GM12873 (cell line): ENCODE results near the gene NCOA7.

Experiments
- TF ChIP-seq, protein P1 (sequence below): IDR thresholded peaks from 2 replicates; pipeline ENCODE4 v1.5.1; 2012; ENCODE audit warnings: low read depth, mild to moderate bottlenecking, moderate library complexity, low read length, control low read depth; ENCODE audit not compliant: insufficient read depth; ENCODE audit errors: missing control alignments

The NCOA7 gene

DNA sequence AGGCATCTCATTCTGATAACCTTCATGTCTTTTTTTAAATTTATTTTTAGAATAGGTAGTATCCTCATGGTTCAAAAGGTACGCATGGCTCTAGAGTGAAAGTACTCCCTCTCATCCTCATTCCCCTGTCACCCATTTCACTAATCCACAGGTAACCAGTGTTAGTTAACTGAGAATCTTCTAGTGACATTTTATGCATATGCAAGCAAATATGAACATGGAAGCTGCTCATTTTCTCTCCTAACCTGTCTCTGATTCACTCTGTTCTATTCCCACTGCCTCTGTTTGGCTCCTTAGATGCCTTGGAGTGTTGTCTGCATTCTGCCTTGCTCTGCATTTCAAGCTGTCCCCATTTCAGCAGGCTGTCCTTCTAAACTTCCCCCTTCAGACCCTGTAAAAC is 4.5 kb downstream of the NCOA7 start:
- TF ChIP-seq, protein P1, sequence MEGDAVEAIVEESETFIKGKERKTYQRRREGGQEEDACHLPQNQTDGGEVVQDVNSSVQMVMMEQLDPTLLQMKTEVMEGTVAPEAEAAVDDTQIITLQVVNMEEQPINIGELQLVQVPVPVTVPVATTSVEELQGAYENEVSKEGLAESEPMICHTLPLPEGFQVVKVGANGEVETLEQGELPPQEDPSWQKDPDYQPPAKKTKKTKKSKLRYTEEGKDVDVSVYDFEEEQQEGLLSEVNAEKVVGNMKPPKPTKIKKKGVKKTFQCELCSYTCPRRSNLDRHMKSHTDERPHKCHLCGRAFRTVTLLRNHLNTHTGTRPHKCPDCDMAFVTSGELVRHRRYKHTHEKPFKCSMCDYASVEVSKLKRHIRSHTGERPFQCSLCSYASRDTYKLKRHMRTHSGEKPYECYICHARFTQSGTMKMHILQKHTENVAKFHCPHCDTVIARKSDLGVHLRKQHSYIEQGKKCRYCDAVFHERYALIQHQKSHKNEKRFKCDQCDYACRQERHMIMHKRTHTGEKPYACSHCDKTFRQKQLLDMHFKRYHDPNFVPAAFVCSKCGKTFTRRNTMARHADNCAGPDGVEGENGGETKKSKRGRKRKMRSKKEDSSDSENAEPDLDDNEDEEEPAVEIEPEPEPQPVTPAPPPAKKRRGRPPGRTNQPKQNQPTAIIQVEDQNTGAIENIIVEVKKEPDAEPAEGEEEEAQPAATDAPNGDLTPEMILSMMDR: no peak

DNA sequence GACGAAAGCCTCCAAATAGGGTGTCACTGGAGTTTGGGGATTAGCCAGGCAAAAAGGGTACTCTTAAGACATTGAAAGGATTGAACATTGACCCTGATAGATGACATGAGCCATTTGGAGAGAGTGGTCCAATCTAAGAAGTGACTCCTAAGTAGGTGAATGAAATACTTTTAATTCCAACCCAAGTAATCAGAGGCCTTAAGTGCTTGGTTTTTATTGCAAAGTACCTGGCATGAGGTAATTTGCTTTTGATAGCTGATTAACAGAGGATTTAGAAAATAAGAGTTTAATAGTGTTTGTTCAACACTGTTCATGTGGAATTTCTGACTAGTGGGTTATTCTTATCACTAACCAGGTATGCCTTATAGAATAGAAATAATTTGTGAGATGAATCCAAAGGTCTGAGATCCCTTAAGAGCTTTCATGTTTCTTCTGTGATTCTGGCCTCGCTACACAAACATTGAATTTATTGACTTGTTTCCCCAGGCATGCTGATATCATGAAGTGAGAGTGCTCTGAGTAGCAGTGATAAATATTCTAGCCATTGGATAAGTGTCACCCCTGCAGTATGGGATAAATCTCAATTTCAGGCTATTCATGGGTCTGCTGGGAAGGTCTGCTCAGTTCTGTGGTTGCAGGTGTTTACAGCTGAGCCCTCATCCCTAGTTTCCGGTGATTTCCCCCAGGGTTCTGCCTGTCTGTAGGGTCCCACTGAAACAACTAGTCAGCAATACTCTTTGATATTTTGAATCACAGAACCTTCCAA is 6.5 kb downstream of the NCOA7 start:
- TF ChIP-seq, protein P1: no peak

DNA sequence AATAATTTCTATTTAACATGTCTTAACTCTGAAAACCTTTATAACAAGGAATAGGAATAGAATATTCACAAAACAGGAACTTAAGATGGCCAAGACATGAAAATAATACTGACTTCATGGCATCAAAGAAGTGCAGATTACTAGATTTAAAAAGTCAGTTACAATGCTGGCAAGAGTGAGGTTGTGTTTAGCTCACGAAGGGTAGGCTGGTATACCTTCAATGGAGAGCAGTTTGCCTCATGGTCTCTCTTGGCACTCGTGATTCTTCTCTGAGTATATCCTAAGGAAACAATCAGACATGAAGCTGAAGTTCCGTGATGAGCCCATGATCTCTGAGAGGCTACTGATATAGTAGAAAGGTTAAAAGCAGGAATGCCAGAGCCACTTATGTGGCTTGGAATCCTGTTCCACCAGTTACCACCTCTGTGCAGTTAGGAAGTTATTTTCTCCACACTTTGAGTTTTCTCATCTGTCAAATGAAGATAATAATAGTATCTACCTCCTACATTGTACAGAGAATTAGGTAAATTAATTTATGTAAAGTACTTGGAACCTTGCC is 7.2 kb downstream of the NCOA7 start:
- TF ChIP-seq, protein P1: no peak

DNA sequence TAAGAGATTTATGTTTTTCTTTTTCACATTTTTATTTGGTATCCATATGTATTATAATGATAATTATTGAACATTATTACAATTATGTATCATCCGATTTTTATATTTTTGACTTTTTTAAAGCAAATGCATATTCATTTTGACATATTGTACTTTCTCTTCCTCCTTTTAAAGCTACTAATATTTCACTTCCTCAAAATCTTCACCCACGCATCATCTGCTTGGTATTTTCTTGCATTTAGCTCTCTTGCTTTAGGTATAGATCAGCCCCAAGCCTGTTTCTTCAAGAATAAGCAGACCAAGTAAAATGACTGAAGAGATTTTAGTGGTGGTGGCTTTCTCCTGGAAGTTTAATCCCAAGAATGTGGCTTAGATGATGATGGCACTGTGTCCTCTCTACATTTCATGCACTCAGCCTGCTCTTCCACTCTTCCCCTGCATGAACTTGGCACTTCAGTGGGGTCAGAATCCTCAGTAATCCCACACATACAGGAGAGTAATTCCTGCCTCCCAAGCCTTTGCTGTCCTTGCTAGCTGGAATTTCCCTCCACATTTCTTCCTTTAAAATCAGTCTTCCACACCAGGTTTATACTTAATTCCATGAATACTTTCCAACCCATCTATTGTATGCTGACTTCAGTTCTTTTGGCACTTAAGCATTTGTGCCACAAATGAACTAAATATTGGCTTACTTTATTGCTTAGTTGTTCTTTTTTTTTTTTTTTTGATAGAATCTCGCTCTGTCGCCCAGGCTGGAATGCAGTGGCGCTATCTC is 8.2 kb downstream of the NCOA7 start:
- TF ChIP-seq, protein P1: no peak

DNA sequence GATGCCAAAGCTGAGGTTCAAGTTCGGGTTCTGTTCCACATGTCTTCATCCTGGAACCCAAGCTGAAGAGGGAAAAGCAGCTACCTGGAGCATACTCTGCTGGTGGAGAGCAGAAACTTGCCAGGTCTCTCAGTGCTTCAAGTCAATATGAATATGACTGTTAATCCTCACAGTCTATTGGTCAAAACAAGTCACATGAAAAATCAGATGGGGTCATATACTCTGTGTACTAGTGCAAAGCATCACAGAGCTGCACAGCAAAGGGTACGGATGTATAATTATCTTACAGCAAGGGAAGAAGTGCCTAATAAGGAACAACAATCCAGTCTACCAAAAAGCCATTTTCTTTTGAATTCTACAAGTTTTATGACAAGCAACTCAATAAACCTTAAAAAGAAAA is 11.6 kb downstream of the NCOA7 start:
- TF ChIP-seq, protein P1: no peak

DNA sequence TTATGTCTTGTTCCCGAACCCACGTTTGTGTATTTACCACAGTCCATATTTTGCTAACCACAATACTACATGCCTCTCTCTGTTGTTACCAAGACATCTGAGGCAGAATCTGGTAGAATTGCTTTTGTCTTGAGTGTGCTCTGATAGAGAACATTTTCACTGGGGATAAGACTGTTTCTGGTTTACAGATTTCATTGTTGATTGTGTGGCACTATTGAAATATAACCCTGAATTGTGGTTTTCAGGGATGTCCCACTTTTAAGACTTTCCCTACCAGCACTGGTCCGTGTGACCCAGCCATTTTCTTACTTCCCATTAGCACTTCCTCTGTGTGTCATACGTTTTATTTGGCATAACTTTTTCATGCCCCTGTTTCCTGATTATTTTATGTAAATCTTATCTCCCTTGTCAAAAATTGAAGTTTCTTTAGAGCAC is 12.2 kb downstream of the NCOA7 start:
- TF ChIP-seq, protein P1: no peak

DNA sequence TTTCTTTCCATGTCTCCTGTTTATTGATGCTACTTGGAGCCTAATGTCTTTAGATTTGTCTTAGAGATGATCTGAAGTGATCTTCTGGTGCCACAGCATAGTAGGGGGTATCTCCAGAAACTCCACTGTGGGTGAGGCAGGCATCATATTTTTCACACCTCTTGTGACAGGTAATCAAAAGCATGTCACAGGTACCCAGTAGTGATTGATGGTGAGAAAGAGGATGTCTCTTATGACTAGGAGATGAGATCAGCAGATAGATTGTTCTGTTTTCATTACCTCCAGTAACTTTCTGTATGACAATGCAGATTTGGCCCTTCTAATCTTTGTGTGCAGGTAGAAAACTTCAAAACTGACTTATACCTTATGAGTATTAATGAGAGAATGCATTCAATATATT is 13.5 kb downstream of the NCOA7 start:
- TF ChIP-seq, protein P1: no peak
